PC-3 (cell line): ENCODE data around the gene PARD6B. TPM values are rescaled to one million over a fixed set of nuclear protein-coding genes. Genes with fewer than 3 reads are reported as not detected.
"Not testable (repeated sequence)": the region's sequence is repeated elsewhere in the genome, so short reads cannot be mapped to it uniquely, and the experiment has no call there.

ENCODE experiments used
- ATAC-seq: fragments of 200-7000 bp; cut with Tn5 transposase; 2 replicates; pipeline ENCODE4 v1.9.1; 2020; ENCODE audit warnings: mild to moderate bottlenecking, moderate library complexity
- BruUV-seq: library from RNA; stranded (reverse); fragments of 400-500 nt; replicated peaks from 2 replicates; lab custom pipeline; 2021; lab: Mats Ljungman, UMichigan
- CTCF ChIA-PET: fragments of 300-600 bp; sonication (Branson Sonifier 250); formaldehyde crosslinking; loops from one replicate; lab custom pipeline; 2022; ENCODE audit warnings: antibody characterized with exemption; lab: Charles Lee
- POLR2A ChIA-PET: fragments of 300-600 bp; sonication (Branson Sonifier 250); formaldehyde crosslinking; loops from one replicate; lab custom pipeline; 2022; ENCODE audit warnings: antibody characterized with exemption; ENCODE audit not compliant: unreplicated experiment; lab: Charles Lee
- DNase-seq: peaks from one replicate; pipeline ENCODE4 v3.0.0-alpha.2; 2015
- H2AFZ ChIP-seq: fragments of 300-600 bp; sonication (generic); 2 replicates; pipeline ENCODE4 v1.6.0; 2016; ENCODE audit warnings: antibody characterized with exemption, low read length
- H3F3A ChIP-seq: fragments of 300-600 bp; sonication (generic); one replicate; pipeline ENCODE4 v1.6.0; 2017; ENCODE audit warnings: antibody characterized with exemption, low read length, control low read depth, mild to moderate bottlenecking; ENCODE audit not compliant: unreplicated experiment
- H3K27ac ChIP-seq: fragments of 300-600 bp; sonication (generic); 2 replicates; pipeline ENCODE4 v1.5.1; 2016; ENCODE audit warnings: mild to moderate bottlenecking, low read length
- H3K27me3 ChIP-seq: fragments of 300-600 bp; sonication (generic); 2 replicates; pipeline ENCODE4 v1.6.1; 2016; ENCODE audit warnings: low read length, mixed read lengths
- H3K36me3 ChIP-seq: fragments of 300-600 bp; sonication (generic); 2 replicates; pipeline ENCODE4 v1.6.1; 2016; ENCODE audit warnings: low read depth, mixed run types, low read length, mixed read lengths
- H3K4me1 ChIP-seq: fragments of 300-600 bp; sonication (generic); 2 replicates; pipeline ENCODE4 v1.5.1; 2016; ENCODE audit warnings: low read length; ENCODE audit not compliant: insufficient read depth
- H3K4me2 ChIP-seq: fragments of 300-600 bp; sonication (generic); 2 replicates; pipeline ENCODE4 v1.6.0; 2016; ENCODE audit warnings: low read length
- H3K4me3 ChIP-seq: fragments of 300-600 bp; sonication (generic); 2 replicates; pipeline ENCODE4 v1.5.1; 2016; ENCODE audit warnings: mild to moderate bottlenecking, low read length, mixed read lengths
- H3K79me2 ChIP-seq: fragments of 300-600 bp; sonication (generic); 2 replicates; pipeline ENCODE4 v1.6.1; 2017; ENCODE audit warnings: low read length, mixed read lengths
- H3K9ac ChIP-seq: fragments of 300-600 bp; sonication (generic); 2 replicates; pipeline ENCODE4 v1.6.0; 2016; ENCODE audit warnings: mild to moderate bottlenecking, low read length
- H3K9me2 ChIP-seq: fragments of 300-600 bp; sonication (generic); replicated peaks from 2 replicates; pipeline ENCODE4 v1.6.1; 2016; ENCODE audit warnings: mixed run types, low read length, mixed read lengths
- H3K9me3 ChIP-seq: fragments of 300-600 bp; sonication (generic); 2 replicates; pipeline ENCODE4 v1.6.1; 2016; ENCODE audit warnings: low read length, mixed read lengths
- H4K20me1 ChIP-seq: fragments of 300-600 bp; sonication (generic); 2 replicates; pipeline ENCODE4 v1.6.1; 2016; ENCODE audit warnings: low read length, mixed read lengths
- CTCF ChIP-seq: fragments of 300-600 bp; sonication (generic); conservative IDR thresholded peaks from 2 replicates; pipeline ENCODE4 v1.5.1; 2017; ENCODE audit warnings: antibody characterized with exemption, low read depth, mild to moderate bottlenecking, low read length
- EZH2 ChIP-seq: fragments of 300-600 bp; sonication (generic); IDR thresholded peaks from one replicate; pipeline ENCODE4 v1.6.1; 2017; ENCODE audit warnings: antibody characterized with exemption, mild to moderate bottlenecking, low read length; ENCODE audit not compliant: unreplicated experiment
- EZH2phosphoT487 ChIP-seq: fragments of 300-600 bp; sonication (generic); IDR thresholded peaks from 2 replicates; pipeline ENCODE4 v1.6.1; 2018; ENCODE audit warnings: mild to moderate bottlenecking, antibody characterized with exemption, low read length, borderline replicate concordance
- intact Hi-C: fragments of 100-400 bp; cut with micrococcal nuclease; formaldehyde crosslinking; loops from 2 replicates; pipeline ENCODE4 v1.9.0; 2023
- total RNA-seq: library from RNA; depleted of rRNA; stranded (reverse); fragments of >200 nt; gene quantifications from 2 replicates; pipeline ENCODE4 v1.2.3, GENCODE V29; 2014

The PARD6B gene
- total RNA-seq, 1 experiment from 2014 or later = 4.3 TPM

- no peak overlapping the region for H2AFZ ChIP-seq
- peaks cover 9% of the 10 kb centered on the region; the same call in 1 of the 2 replicates for H3K79me2 ChIP-seq
- no peak overlapping the region for H3K27ac ChIP-seq
- H3K36me3 ChIP-seq = no peaks in the 10 kb centered on the region
- ATAC-seq (no peak), DNase-seq (no peak)
- no peak overlapping the region for H3K9ac ChIP-seq
- no peaks in the 10 kb centered on the region for H3K9me2 ChIP-seq
- H3K9me3 ChIP-seq = no peaks in the 10 kb centered on the region
- CTCF ChIA-PET = no interaction called here
- H3K4me3 ChIP-seq = no peak overlapping the region
- H3K4me1 ChIP-seq = peaks cover 8% of the 10 kb centered on the region; the same call in 1 of the 2 replicates
- no peaks in the 10 kb centered on the region for H3K27me3 ChIP-seq
- intact Hi-C loops = no loop called here
- no peaks in the 10 kb centered on the region for H3F3A ChIP-seq
- TF ChIP-seq EZH2phosphoT487 (no peak), CTCF (no peak), EZH2 (no peak)
- POLR2A ChIA-PET = no interaction called here
- H3K4me2 ChIP-seq = no peak overlapping the region
- H4K20me1 ChIP-seq = no peaks in the 10 kb centered on the region
- no TSS peak for BruUV-seq
These were observed 68.6 kb downstream of the PARD6B start for GRCh38 chr20:50799890-50800550.

GRCh38 chr20:50800986-50801746 is 69.8 kb downstream of the PARD6B start:
- H3K9me3 ChIP-seq, H3K4me3 ChIP-seq, ATAC-seq, H3K4me1 ChIP-seq, H2AFZ ChIP-seq, CTCF ChIA-PET, BruUV-seq, intact Hi-C loops, H3K9me2 ChIP-seq, H4K20me1 ChIP-seq, H3K9ac ChIP-seq, DNase-seq, H3K36me3 ChIP-seq, H3K4me2 ChIP-seq, H3K27ac ChIP-seq, H3K27me3 ChIP-seq, POLR2A ChIA-PET, H3F3A ChIP-seq, H3K79me2 ChIP-seq: not testable (repeated sequence)

GRCh38 chr20:50801747-50802125 is 70.4 kb downstream of the PARD6B start:
- Histone ChIP-seq H4K20me1 (no peaks in the 10 kb centered on the region), H3K27me3 (no peaks in the 10 kb centered on the region), H3K27ac (no peak overlapping the region), H3K9ac (no peak overlapping the region), H3K9me3 (no peaks in the 10 kb centered on the region), H3F3A (no peaks in the 10 kb centered on the region), H3K36me3 (no peaks in the 10 kb centered on the region), H3K9me2 (no peaks in the 10 kb centered on the region), H3K79me2 (no peaks in the 10 kb centered on the region), H2AFZ (no peak overlapping the region), H3K4me2 (no peak overlapping the region), H3K4me3 (no peak overlapping the region), H3K4me1 (peaks cover 4% of the 10 kb centered on the region; the same call in 1 of the 2 replicates)
- POLR2A ChIA-PET = no interaction called here
- BruUV-seq = no TSS peak
- DNase-seq (no peak), ATAC-seq (no peak)
- CTCF ChIA-PET = interaction anchor here (0.6 kb wide), 1 partner anchor 309 kb away, joined by 3 read pairs; no protein-coding TSS in a partner anchor
- no peak for TF ChIP-seq EZH2
- no peak for TF ChIP-seq EZH2phosphoT487
- no peak for TF ChIP-seq CTCF
- intact Hi-C loops = no loop called here
